Epithelial cell of esophagus (primary cell): ENCODE data around the gene AEBP1.

ENCODE experiments used
- DNase-seq: peaks from one replicate; pipeline ENCODE4 v3.0.0; 2010; ENCODE audit warnings: low read depth
- H3K4me3 ChIP-seq: 2 replicates; pipeline ENCODE4 v1.5.1; 2011; ENCODE audit warnings: mild to moderate bottlenecking, low read length, control low read depth
- CTCF ChIP-seq: IDR thresholded peaks from 2 replicates; pipeline ENCODE4 v1.5.1; 2011; ENCODE audit warnings: low read depth, mild to moderate bottlenecking, low read length, control low read depth, inconsistent platforms; ENCODE audit not compliant: insufficient read depth; ENCODE audit errors: missing control alignments

Gene AEBP1

DNA sequence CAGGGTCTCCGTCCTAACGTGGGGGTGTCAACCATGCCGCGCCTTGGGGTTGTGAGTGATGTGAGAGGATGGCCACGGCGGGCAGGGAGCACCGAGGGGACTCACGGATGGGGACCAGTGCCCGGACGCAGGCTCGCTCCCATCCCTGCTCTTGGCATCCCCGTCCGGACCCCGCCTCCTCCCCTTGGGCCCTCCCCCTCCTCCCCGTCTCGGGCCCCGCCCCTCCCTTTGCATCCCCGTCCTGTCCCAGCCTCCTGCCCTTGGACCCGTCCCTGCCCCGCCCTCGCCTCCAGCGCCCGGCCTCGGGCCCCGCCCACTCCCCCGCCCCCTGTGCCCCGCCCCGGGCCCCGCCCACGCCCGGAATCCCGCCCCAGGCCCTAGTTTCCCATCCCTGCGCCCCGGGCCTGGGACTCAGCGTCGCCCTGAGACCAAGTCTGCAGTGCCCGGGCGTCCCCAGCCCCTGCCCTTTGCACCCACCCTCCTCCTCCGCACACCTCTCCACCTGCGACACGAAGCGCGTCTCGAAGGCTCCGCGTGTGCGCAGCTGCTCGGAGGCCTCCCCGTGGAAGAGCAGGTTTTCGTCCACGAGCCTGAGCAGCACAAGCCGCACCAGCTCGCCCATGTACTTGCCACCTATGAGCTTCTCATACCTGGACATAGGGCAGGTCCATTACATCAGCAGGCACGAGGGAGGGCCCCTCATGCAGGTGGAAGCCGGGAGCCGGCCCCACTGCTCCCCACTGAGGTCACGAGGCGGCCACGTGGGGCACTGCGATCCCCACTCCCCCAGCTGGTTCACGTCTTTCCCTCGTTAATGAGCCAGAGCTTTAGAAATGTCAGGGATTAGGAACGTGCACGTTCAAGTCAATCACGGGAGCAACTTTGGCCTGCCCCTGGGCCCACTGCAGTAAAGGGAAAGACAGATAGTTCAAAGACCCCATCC lies 42.1 kb downstream of the AEBP1 start:
- no peak for TF ChIP-seq CTCF
- peak overlapping the region; percentile 34 for H3K4me3 ChIP-seq

DNA sequence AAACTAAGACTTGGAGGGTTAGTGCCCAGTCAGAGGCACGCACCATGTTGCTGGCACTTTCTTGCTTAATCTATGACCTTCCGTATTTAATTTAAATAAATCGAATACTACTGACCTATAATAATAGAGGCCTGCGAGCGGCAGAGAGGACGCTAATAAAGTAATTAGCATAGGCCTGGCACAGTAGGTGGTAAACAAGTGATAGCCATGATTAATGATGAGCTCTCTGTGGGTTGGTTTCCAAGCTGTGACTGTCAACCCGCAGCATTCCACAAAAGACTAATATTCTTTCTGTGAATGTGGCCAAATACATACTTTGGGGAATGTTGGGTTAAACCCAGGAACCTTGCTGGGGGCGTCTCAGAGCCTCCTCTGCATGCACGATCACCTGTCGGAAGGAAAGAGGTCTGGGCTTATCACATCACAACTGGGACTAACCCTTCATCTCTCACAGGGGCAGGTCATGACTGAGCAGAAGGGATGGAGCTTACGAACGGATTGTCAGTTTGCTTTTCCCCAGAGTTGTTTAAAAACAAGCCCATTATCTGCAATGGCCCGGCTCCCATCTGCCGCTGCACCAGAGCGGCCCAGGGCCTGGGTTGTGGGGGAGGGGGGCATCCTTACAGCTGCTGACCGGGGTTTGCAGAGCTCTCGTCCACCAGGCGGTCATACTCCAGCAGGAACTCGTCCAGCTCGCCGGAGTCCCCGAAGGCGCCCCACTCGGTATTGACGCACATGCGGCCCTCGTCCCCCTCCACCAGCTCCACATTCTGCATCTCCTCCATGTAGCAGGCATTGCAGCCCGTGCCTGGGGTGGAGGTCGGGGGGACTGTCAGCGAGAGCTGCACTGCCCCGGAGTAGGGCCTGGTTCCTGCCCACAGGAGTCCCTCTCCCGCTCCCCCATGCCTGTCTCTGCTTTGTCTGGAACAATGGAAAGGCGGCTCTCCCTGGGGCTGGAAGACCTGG lies 43.2 kb downstream of the AEBP1 start:
- TF ChIP-seq CTCF = no peak
- no peak overlapping the region for H3K4me3 ChIP-seq
- DNase-seq = no peak

More for the DNA sequence above, 42.1 kb downstream of the AEBP1 start:
- DNase-seq = peak; percentile 43

DNA sequence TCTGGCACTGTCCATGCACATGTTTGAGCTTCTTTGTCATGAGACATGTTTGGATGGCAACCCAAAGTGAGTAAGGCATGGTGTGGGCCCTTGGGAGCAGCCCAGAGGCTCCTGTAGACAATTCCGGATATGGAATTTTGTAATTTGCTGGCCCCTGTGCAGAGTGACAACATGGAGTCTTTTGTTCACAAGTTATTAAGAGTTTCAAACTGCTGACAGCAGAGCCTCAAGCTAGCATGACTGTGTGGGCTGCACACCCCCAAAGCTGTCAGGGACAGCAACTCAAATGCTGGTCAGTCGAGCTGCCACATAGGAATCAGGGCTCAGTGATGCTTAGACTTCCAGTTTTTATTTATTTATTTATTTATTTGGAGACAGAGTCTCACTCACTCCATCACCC lies 44.0 kb downstream of the AEBP1 start:
- H3K4me3 ChIP-seq = no peak overlapping the region
- no peak for DNase-seq
- TF ChIP-seq CTCF = no peak

DNA sequence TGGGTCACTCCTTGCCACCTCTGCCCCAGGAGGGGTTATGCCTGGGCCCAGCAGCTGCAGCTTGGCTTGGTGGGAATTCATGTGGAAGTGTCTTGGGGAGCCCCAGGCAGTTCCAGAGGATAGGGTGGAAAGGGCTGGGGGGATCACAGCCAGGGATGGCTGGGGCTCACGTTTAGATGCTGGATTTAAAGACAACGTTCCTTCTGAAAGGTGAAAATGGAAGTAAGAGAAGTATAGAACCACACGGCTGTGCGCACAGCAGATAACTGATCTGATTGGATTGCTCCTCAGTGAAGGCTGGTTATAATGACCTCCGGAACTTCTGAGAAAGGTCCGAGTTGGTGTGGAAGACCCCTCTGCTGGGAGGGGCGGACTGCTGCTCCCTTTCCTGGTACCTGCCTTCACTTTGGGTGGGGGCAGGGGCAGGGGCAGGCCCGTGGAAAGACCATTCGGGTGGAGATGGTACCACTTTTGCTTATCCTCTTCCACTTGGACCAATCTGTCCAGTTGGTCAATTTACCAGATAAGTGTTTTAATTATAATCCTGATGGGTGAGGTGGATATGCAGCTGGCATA lies 44.9 kb downstream of the AEBP1 start:
- no peak for DNase-seq
- H3K4me3 ChIP-seq = no peak overlapping the region
- TF ChIP-seq CTCF = no peak

GRCh38 chr7:44149571-44150465 lies 45.7 kb downstream of the AEBP1 start:
- H3K4me3 ChIP-seq = no peak overlapping the region
- no peak for DNase-seq
- no peak for TF ChIP-seq CTCF

- no peak for DNase-seq
- TF ChIP-seq CTCF = no peak
- H3K4me3 ChIP-seq = no peak overlapping the region
These were observed 46.3 kb downstream of the AEBP1 start for GRCh38 chr7:44150466-44150832.
